Measurements from ENCODE around the gene SGPP2. TPM values are rescaled to one million over a fixed set of nuclear protein-coding genes. Genes with fewer than 3 reads are reported as not detected.

SGPP2 gene
- polyA plus RNA-seq, 1 donor (not counting 4 experiments of a cell fraction or from before 2014, with no cell fraction given) = 2.6 TPM

DNA sequence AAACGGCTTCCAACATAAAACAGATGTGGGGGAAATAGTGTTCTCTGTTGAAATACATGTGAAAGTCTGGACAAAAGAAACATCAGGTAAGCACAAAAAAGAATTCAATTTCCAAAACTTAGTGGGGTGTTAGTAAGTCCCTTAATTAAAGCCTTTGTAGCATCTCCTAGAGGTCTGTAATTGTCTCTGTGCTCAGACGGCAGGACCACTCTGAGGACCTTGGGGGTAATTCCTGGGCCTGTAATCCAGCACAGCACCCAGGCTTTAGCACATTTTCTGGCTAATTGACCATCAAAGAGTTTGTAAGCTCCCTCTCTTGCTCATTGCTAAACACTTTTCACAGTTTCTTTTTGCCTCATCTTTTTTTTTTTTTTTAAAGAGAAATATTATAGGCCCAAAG is 151.3 kb downstream of the SGPP2 start:
- TF ChIP-seq, protein P1, sequence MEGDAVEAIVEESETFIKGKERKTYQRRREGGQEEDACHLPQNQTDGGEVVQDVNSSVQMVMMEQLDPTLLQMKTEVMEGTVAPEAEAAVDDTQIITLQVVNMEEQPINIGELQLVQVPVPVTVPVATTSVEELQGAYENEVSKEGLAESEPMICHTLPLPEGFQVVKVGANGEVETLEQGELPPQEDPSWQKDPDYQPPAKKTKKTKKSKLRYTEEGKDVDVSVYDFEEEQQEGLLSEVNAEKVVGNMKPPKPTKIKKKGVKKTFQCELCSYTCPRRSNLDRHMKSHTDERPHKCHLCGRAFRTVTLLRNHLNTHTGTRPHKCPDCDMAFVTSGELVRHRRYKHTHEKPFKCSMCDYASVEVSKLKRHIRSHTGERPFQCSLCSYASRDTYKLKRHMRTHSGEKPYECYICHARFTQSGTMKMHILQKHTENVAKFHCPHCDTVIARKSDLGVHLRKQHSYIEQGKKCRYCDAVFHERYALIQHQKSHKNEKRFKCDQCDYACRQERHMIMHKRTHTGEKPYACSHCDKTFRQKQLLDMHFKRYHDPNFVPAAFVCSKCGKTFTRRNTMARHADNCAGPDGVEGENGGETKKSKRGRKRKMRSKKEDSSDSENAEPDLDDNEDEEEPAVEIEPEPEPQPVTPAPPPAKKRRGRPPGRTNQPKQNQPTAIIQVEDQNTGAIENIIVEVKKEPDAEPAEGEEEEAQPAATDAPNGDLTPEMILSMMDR (optimal IDR thresholded peaks at IDR 0.05 in 1 of 3, IDR thresholded peaks at IDR 0.05 in 1 of 3, conservative IDR thresholded peaks at IDR 0.05 in 1 of 3; ENCODE audit: extremely low read depth in 1 of 3, insufficient read depth in 2 of 3, low read length in 3 of 3) = no peak
- no peak for TF ChIP-seq EZH2 (IDR thresholded peaks at IDR 0.05; ENCODE audit: low read length)
- H3K79me2 ChIP-seq (ENCODE audit: control insufficient read depth, insufficient read depth, low read length) = peaks cover 4% of the 10 kb centered on the region

DNA sequence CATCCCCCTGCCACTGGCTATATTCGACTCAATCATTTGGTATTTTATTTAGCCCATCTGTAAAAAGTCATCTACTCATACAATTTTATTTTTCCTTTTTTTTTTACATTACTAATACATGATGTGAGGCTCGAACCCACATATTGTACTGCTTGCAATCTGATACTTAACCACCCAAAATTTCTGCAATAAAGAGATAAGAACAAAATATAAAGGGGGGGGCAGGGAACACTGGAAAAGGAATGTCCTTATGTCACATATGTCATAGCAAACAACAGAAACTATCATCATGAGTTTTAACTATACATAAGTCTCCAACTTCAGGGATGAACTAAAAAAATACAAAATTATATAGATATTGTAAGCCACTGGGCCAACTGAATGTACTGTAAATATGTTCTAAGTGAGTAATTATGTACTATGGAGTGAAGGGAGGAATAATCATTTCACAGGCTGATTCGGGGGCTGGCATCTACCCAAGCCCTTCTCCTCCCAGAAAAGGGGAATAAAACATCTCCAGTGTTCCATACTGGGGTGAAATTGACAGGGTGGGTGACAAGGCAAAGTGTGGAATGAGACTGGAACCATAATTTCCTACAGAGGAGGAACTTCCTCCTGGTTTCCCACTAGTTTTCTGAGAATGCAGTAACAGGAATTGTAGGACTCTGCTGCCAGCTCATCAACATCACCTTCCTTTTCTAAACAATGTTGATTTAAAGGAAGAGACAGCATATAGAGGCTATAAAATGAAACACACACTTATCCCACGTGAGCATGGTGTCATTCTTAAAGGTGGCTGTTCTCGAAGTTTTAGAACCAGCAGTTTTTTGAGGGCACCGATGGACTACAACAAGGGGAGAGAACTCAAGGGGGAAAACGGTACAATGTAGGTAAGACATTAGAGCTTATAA is 152.1 kb downstream of the SGPP2 start:
- Histone ChIP-seq H3K27me3 (ENCODE audit: control insufficient read depth, extremely low read depth, insufficient read depth, low read length) (no peaks in the 10 kb centered on the region), H3K4me2 (ENCODE audit: control insufficient read depth, extremely low read depth, insufficient read depth, low read depth, low read length) (no peak overlapping the region), H3K9me3 (ENCODE audit: control insufficient read depth, low read depth, low read length) (no peaks in the 10 kb centered on the region), H3K4me3 (ENCODE audit: control insufficient read depth in 2 of 3, extremely low read depth in 1 of 3, insufficient read depth in 2 of 3, low read depth in 1 of 3, low read length in 3 of 3) (no peak overlapping the region), H2AFZ (ENCODE audit: control insufficient read depth, low read length) (no peak overlapping the region), H4K20me1 (ENCODE audit: control insufficient read depth, extremely low read depth, insufficient read depth, low read length) (no peaks in the 10 kb centered on the region), H3K27ac (ENCODE audit: control insufficient read depth, insufficient read depth, low read length) (no peak overlapping the region), H3K9me1 (ENCODE audit: control insufficient read depth, extremely low read depth, insufficient read depth, low read length) (no peaks in the 10 kb centered on the region), H3K9ac (ENCODE audit: control insufficient read depth, extremely low read depth, insufficient read depth, low read length) (no peak overlapping the region), H3K4me1 (ENCODE audit: control insufficient read depth, extremely low read depth, insufficient read depth, low read length) (peaks cover 4% of the 10 kb centered on the region), H3K79me2 (ENCODE audit: control insufficient read depth, insufficient read depth, low read length) (peaks cover 4% of the 10 kb centered on the region), H3K36me3 (ENCODE audit: control insufficient read depth in 2 of 2, extremely low read depth in 1 of 2, insufficient read depth in 2 of 2, low read length in 2 of 2) (peaks cover 3 to 7% of the 10 kb centered on the region in 2 experiments)
- no peak for TF ChIP-seq EZH2 (IDR thresholded peaks at IDR 0.05; ENCODE audit: low read length)
- TF ChIP-seq, protein P1 (optimal IDR thresholded peaks at IDR 0.05 in 1 of 3, IDR thresholded peaks at IDR 0.05 in 1 of 3, conservative IDR thresholded peaks at IDR 0.05 in 1 of 3; ENCODE audit: extremely low read depth in 1 of 3, insufficient read depth in 2 of 3, low read length in 3 of 3) = no peak
- dilution Hi-C loops (cut with MboI; ENCODE audit: extremely low pct_ligation_motif_present, low sequenced_read_pairs) = no loop called here
- DNase-seq (ENCODE audit: low read depth, low spot score) = no peak
- no peak for FAIRE-seq

More for the DNA sequence above, 151.3 kb downstream of the SGPP2 start:
- H2AFZ ChIP-seq (ENCODE audit: control insufficient read depth, low read length) = no peak overlapping the region
- H3K4me3 ChIP-seq (ENCODE audit: control insufficient read depth in 2 of 3, extremely low read depth in 1 of 3, insufficient read depth in 2 of 3, low read depth in 1 of 3, low read length in 3 of 3) = no peak overlapping the region
- H3K4me2 ChIP-seq (ENCODE audit: control insufficient read depth, extremely low read depth, insufficient read depth, low read depth, low read length) = no peak overlapping the region
- FAIRE-seq (no peak), DNase-seq (ENCODE audit: low read depth, low spot score) (no peak)
- H3K4me1 ChIP-seq (ENCODE audit: control insufficient read depth, extremely low read depth, insufficient read depth, low read length) = peaks cover 4% of the 10 kb centered on the region
- H4K20me1 ChIP-seq (ENCODE audit: control insufficient read depth, extremely low read depth, insufficient read depth, low read length) = no peaks in the 10 kb centered on the region
- H3K27ac ChIP-seq (ENCODE audit: control insufficient read depth, insufficient read depth, low read length) = no peak overlapping the region
- dilution Hi-C loops (cut with MboI; ENCODE audit: extremely low pct_ligation_motif_present, low sequenced_read_pairs) = no loop called here
- H3K9me1 ChIP-seq (ENCODE audit: control insufficient read depth, extremely low read depth, insufficient read depth, low read length) = no peaks in the 10 kb centered on the region
- no peaks in the 10 kb centered on the region for H3K9me3 ChIP-seq (ENCODE audit: control insufficient read depth, low read depth, low read length)
- peaks cover 3 to 9% of the 10 kb centered on the region in 2 experiments for H3K36me3 ChIP-seq (ENCODE audit: control insufficient read depth in 2 of 2, extremely low read depth in 1 of 2, insufficient read depth in 2 of 2, low read length in 2 of 2)
- H3K9ac ChIP-seq (ENCODE audit: control insufficient read depth, extremely low read depth, insufficient read depth, low read length) = no peak overlapping the region
- H3K27me3 ChIP-seq (ENCODE audit: control insufficient read depth, extremely low read depth, insufficient read depth, low read length) = no peaks in the 10 kb centered on the region
